ENCODE data around the gene SORCS2. TPM values are rescaled to one million over a fixed set of nuclear protein-coding genes. Genes with fewer than 3 reads are reported as not detected.

The SORCS2 gene
- total RNA-seq, 2 donors from 2014 or later, result 1.5 to 1.7 TPM

DNA sequence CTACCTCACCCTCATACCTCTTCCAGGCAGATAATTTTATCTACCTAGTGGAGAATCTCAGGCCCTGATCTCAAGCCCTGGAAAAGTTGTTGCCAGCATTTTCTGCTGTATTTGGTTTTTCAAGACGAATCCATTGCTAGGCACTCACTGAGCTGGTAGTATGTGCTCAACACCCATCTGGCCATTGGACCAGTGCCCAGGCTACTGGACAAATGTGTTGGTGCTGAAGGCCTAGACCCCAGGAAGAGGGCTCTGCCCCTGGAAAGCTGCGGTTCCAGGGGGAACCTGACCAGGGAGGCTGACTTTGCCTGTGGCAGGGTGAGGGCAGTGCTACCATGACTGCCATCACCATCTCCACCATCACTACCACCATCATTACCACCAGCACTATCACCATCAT lies 170.0 kb downstream of the SORCS2 start:
- Histone ChIP-seq H3K27me3 (no peaks in the 10 kb centered on the region), H3K9me3 (no peaks in the 10 kb centered on the region), H3K27ac (no peak overlapping the region), H3K36me3 (no peaks in the 10 kb centered on the region), H3K4me3 (no peak overlapping the region), H3K4me1 (peaks cover 0 to 36% of the 10 kb centered on the region in 2 donors)
- DNase-seq (ENCODE audit: low spot score), result no peak
- no peak for TF ChIP-seq CTCF (IDR thresholded peaks at IDR 0.05)

GRCh38 chr4:7362862-7363430 lies 170.6 kb downstream of the SORCS2 start:
- no peak for TF ChIP-seq CTCF (IDR thresholded peaks at IDR 0.05)
- H3K4me3 ChIP-seq, result no peak overlapping the region
- DNase-seq (ENCODE audit: low spot score), result no peak
- H3K9me3 ChIP-seq, result no peaks in the 10 kb centered on the region
- H3K36me3 ChIP-seq, result no peaks in the 10 kb centered on the region
- H3K4me1 ChIP-seq, result peaks cover 0 to 33% of the 10 kb centered on the region in 2 donors
- H3K27me3 ChIP-seq, result no peaks in the 10 kb centered on the region
- H3K27ac ChIP-seq, result no peak overlapping the region

- TF ChIP-seq CTCF (IDR thresholded peaks at IDR 0.05), result no peak
- DNase-seq (ENCODE audit: low spot score), result no peak
- H3K36me3 ChIP-seq, result no peaks in the 10 kb centered on the region
- H3K4me1 ChIP-seq, result peaks cover 0 to 26% of the 10 kb centered on the region in 2 donors
- H3K4me3 ChIP-seq, result no peak overlapping the region
- H3K27ac ChIP-seq, result no peak overlapping the region
- H3K27me3 ChIP-seq, result no peaks in the 10 kb centered on the region
- H3K9me3 ChIP-seq, result no peaks in the 10 kb centered on the region
Observed at GRCh38 chr4:7364979-7365378, 172.6 kb downstream of the SORCS2 start.

GRCh38 chr4:7365462-7366179 lies 173.3 kb downstream of the SORCS2 start:
- no peak for TF ChIP-seq CTCF (IDR thresholded peaks at IDR 0.05)
- Histone ChIP-seq H3K9me3 (no peaks in the 10 kb centered on the region), H3K27ac (no peak overlapping the region), H3K4me1 (peaks cover 0 to 26% of the 10 kb centered on the region in 2 donors), H3K36me3 (no peaks in the 10 kb centered on the region), H3K27me3 (no peaks in the 10 kb centered on the region), H3K4me3 (no peak overlapping the region)
- DNase-seq (ENCODE audit: low spot score), result no peak

DNA sequence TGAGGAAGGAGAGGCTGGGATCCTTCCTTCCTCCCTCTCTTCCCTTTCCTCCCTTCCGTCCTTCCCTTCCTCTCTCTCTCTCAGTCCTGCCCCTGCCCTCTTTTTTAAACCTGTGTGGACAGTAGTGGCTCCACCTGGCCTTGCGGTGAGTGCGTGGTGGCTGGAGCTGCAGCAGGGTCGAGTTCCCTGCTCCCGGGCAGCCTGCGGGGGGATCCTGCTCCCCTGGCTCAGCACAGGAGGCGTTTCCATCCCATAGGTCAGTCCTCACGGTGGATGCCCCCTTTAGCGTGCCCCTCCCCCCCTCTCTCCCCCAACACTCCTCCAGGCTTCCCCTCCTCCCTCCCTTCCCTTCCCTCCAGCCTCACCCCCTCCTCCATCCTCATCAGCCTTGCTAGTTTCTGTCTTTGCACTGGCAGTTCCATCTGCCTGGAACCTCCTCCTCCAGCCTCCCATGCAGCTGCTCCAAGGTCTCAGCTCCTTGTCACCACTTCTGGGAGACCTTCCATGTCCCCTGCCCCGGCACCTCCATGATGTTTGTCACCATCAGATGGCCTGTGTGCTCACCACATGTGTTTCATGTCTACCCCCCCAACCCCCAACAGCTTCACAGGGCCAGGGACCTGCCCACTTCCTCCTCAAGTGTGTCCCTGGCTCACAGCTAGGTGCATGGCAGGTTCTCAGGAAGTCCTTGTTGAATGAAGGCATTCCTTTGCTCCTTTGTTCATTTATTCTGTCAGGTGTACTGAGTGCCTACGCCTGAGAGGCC lies 174.0 kb downstream of the SORCS2 start:
- Histone ChIP-seq H3K9me3 (no peaks in the 10 kb centered on the region), H3K36me3 (no peaks in the 10 kb centered on the region), H3K27ac (no peak overlapping the region), H3K4me1 (peaks cover 0 to 24% of the 10 kb centered on the region in 2 donors), H3K27me3 (no peaks in the 10 kb centered on the region), H3K4me3 (no peak overlapping the region)
- TF ChIP-seq CTCF (IDR thresholded peaks at IDR 0.05), result no peak
- no peak for DNase-seq (ENCODE audit: low spot score)
